Mesendoderm (in vitro differentiated cells): Measurements from ENCODE around the gene CCNF.

ENCODE experiments used
- DNase-seq: peaks from one replicate; pipeline ENCODE4 v3.0.0; 2013
- H2AK5ac ChIP-seq: 2 replicates; pipeline ENCODE4 v1.6.1; 2013; ENCODE audit warnings: low read length, inconsistent platforms
- H2BK120ac ChIP-seq: 2 replicates; pipeline ENCODE4 v1.6.1; 2013; ENCODE audit warnings: low read depth, mild to moderate bottlenecking, low read length, moderate library complexity, mixed read lengths
- H2BK15ac ChIP-seq: replicated peaks from 2 replicates; pipeline ENCODE4 v1.6.1; 2013; ENCODE audit warnings: low read depth, mild to moderate bottlenecking, moderate library complexity
- H2BK5ac ChIP-seq: 2 replicates; pipeline ENCODE4 v1.6.1; 2013; ENCODE audit warnings: low read length, inconsistent platforms
- H3K18ac ChIP-seq: 2 replicates; pipeline ENCODE4 v1.6.1; 2013; ENCODE audit warnings: mild to moderate bottlenecking, low read length, mixed read lengths
- H3K23ac ChIP-seq: one replicate; pipeline ENCODE4 v1.6.1; 2013; ENCODE audit warnings: low read length
- H3K27ac ChIP-seq: 2 replicates; pipeline ENCODE4 v1.5.1; 2013; ENCODE audit warnings: low read depth, mild to moderate bottlenecking, inconsistent platforms, low read length, moderate library complexity
- H3K27me3 ChIP-seq: 2 replicates; pipeline ENCODE4 v1.6.1; 2013; ENCODE audit warnings: low read length, control low read depth, mild to moderate bottlenecking, inconsistent platforms; ENCODE audit not compliant: insufficient read depth, poor library complexity
- H3K36me3 ChIP-seq: 2 replicates; pipeline ENCODE4 v1.6.1; 2013; ENCODE audit warnings: low read length, inconsistent platforms; ENCODE audit not compliant: control insufficient read depth, insufficient read depth
- H3K4ac ChIP-seq: one replicate; pipeline ENCODE4 v1.6.1; 2013; ENCODE audit warnings: low read depth, mild to moderate bottlenecking, low read length, moderate library complexity
- H3K4me1 ChIP-seq: 2 replicates; pipeline ENCODE4 v1.6.1; 2013; ENCODE audit warnings: low read depth, low read length, inconsistent platforms; ENCODE audit not compliant: control insufficient read depth
- H3K4me2 ChIP-seq: 2 replicates; pipeline ENCODE4 v1.6.1; 2013; ENCODE audit warnings: low read length
- H3K4me3 ChIP-seq: 2 replicates; pipeline ENCODE4 v1.5.1; 2013; ENCODE audit warnings: mild to moderate bottlenecking, low read length
- H3K56ac ChIP-seq: one replicate; pipeline ENCODE4 v1.6.1; 2013; ENCODE audit warnings: low read length
- H3K79me1 ChIP-seq: 2 replicates; pipeline ENCODE4 v1.6.1; 2013; ENCODE audit warnings: low read length, inconsistent platforms
- H3K79me2 ChIP-seq: 2 replicates; pipeline ENCODE4 v1.6.1; 2013; ENCODE audit warnings: mild to moderate bottlenecking, low read length; ENCODE audit not compliant: control insufficient read depth, insufficient read depth
- H3K9ac ChIP-seq: 2 replicates; pipeline ENCODE4 v1.6.1; 2013; ENCODE audit warnings: low read length, inconsistent platforms
- H4K5ac ChIP-seq: one replicate; pipeline ENCODE4 v1.6.1; 2013; ENCODE audit warnings: low read length
- H4K8ac ChIP-seq: one replicate; pipeline ENCODE4 v1.6.1; 2013; ENCODE audit warnings: low read depth, mild to moderate bottlenecking, control low read depth, low read length, moderate library complexity
- WGBS: extraction: QIAGEN DNeasy Blood & Tissue Kit; methylation state at CpG from one replicate; pipeline ENCODE4 v1.1.7; 2013; ENCODE audit warnings: low lambda C conversion rate, missing lambda C conversion rate; ENCODE audit not compliant: insufficient coverage; ENCODE audit errors: extremely low coverage; 5-methylcytosine and 5-hydroxymethylcytosine counted together

CCNF gene

GRCh38 chr16:2386990-2387389 is 42.3 kb upstream of the CCNF start:
- Histone ChIP-seq H3K27me3 (no peaks in the 10 kb centered on the region), H2BK5ac (no peak overlapping the region), H3K23ac (no peak overlapping the region), H3K4me2 (no peak overlapping the region), H3K79me1 (no peaks in the 10 kb centered on the region), H4K5ac (no peak overlapping the region), H3K4me3 (no peak overlapping the region), H3K56ac (no peak overlapping the region), H3K36me3 (no peaks in the 10 kb centered on the region), H3K4ac (no peak overlapping the region), H3K18ac (no peak overlapping the region), H2BK15ac (no peak overlapping the region), H3K4me1 (no peaks in the 10 kb centered on the region), H2BK120ac (no peak overlapping the region), H4K8ac (no peak overlapping the region), H3K79me2 (no peaks in the 10 kb centered on the region), H3K27ac (no peak overlapping the region), H2AK5ac (no peak overlapping the region), H3K9ac (no peak overlapping the region)
- peak; percentile 75 for DNase-seq
- WGBS = no CpG with 5 or more reads among the region's 3 CpGs

GRCh38 chr16:2388139-2388874 is 40.9 kb upstream of the CCNF start:
- Histone ChIP-seq H3K36me3 (no peaks in the 10 kb centered on the region), H3K79me1 (no peaks in the 10 kb centered on the region), H2AK5ac (no peak overlapping the region), H3K4ac (no peak overlapping the region), H3K79me2 (no peaks in the 10 kb centered on the region), H3K18ac (no peak overlapping the region), H2BK5ac (no peak overlapping the region), H3K4me1 (no peaks in the 10 kb centered on the region), H3K27me3 (no peaks in the 10 kb centered on the region), H3K23ac (no peak overlapping the region), H4K5ac (no peak overlapping the region), H3K27ac (no peak overlapping the region), H2BK15ac (no peak overlapping the region), H3K9ac (no peak overlapping the region), H3K56ac (no peak overlapping the region), H3K4me3 (no peak overlapping the region), H2BK120ac (no peak overlapping the region), H3K4me2 (no peak overlapping the region), H4K8ac (no peak overlapping the region)
- DNase-seq = no peak
- no CpG with 5 or more reads among the region's 3 CpGs for WGBS

- Histone ChIP-seq H3K4me3 (no peak overlapping the region), H2AK5ac (no peak overlapping the region), H2BK15ac (no peak overlapping the region), H3K79me1 (no peaks in the 10 kb centered on the region), H3K79me2 (no peaks in the 10 kb centered on the region), H3K56ac (no peak overlapping the region), H3K23ac (no peak overlapping the region), H3K18ac (no peak overlapping the region), H2BK120ac (no peak overlapping the region), H3K9ac (no peak overlapping the region), H4K8ac (no peak overlapping the region), H3K36me3 (no peaks in the 10 kb centered on the region), H3K27ac (no peak overlapping the region), H3K4ac (no peak overlapping the region), H2BK5ac (no peak overlapping the region), H4K5ac (no peak overlapping the region), H3K27me3 (no peaks in the 10 kb centered on the region), H3K4me1 (no peaks in the 10 kb centered on the region), H3K4me2 (no peak overlapping the region)
- no CpG with 5 or more reads among the region's 2 CpGs for WGBS
- DNase-seq = no peak
These were observed 40.3 kb upstream of the CCNF start for GRCh38 chr16:2388875-2389433.

- no peak overlapping the region for H3K9ac ChIP-seq
- H3K18ac ChIP-seq = no peak overlapping the region
- H3K4me2 ChIP-seq = no peak overlapping the region
- H2AK5ac ChIP-seq = no peak overlapping the region
- H4K8ac ChIP-seq = no peak overlapping the region
- no peak overlapping the region for H3K4ac ChIP-seq
- no peak overlapping the region for H3K23ac ChIP-seq
- H3K27me3 ChIP-seq = no peaks in the 10 kb centered on the region
- no peak overlapping the region for H3K4me3 ChIP-seq
- no peak overlapping the region for H3K27ac ChIP-seq
- H2BK15ac ChIP-seq = no peak overlapping the region
- H3K36me3 ChIP-seq = no peaks in the 10 kb centered on the region
- H3K56ac ChIP-seq = no peak overlapping the region
- no peaks in the 10 kb centered on the region for H3K79me2 ChIP-seq
- H2BK5ac ChIP-seq = no peak overlapping the region
- H4K5ac ChIP-seq = no peak overlapping the region
- H2BK120ac ChIP-seq = no peak overlapping the region
- no peaks in the 10 kb centered on the region for H3K79me1 ChIP-seq
- no peak for DNase-seq
- no peaks in the 10 kb centered on the region for H3K4me1 ChIP-seq
These were observed 37.2 kb upstream of the CCNF start for GRCh38 chr16:2392025-2392424.

- Histone ChIP-seq H2BK5ac (no peak overlapping the region), H3K27me3 (no peaks in the 10 kb centered on the region), H2BK15ac (no peak overlapping the region), H4K5ac (no peak overlapping the region), H3K36me3 (no peaks in the 10 kb centered on the region), H4K8ac (no peak overlapping the region), H3K9ac (no peak overlapping the region), H3K79me1 (no peaks in the 10 kb centered on the region), H3K4ac (no peak overlapping the region), H2BK120ac (no peak overlapping the region), H3K4me2 (no peak overlapping the region), H3K56ac (no peak overlapping the region), H2AK5ac (no peak overlapping the region), H3K79me2 (no peaks in the 10 kb centered on the region), H3K4me1 (no peaks in the 10 kb centered on the region), H3K27ac (no peak overlapping the region), H3K23ac (no peak overlapping the region), H3K18ac (no peak overlapping the region), H3K4me3 (no peak overlapping the region)
- WGBS = no CpG with 5 or more reads among the region's 5 CpGs
- DNase-seq = no peak
These were observed 30.7 kb upstream of the CCNF start for GRCh38 chr16:2398520-2398919.

- no peak for DNase-seq
- Histone ChIP-seq H3K4me2 (no peak overlapping the region), H3K27me3 (no peaks in the 10 kb centered on the region), H4K8ac (no peak overlapping the region), H3K4me1 (no peaks in the 10 kb centered on the region), H2BK120ac (no peak overlapping the region), H3K9ac (no peak overlapping the region), H3K27ac (no peak overlapping the region), H3K4me3 (no peak overlapping the region), H4K5ac (no peak overlapping the region), H3K4ac (no peak overlapping the region), H2BK5ac (no peak overlapping the region), H2BK15ac (no peak overlapping the region), H3K18ac (no peak overlapping the region), H3K56ac (no peak overlapping the region), H3K23ac (no peak overlapping the region), H2AK5ac (no peak overlapping the region), H3K36me3 (no peaks in the 10 kb centered on the region), H3K79me1 (no peaks in the 10 kb centered on the region), H3K79me2 (no peaks in the 10 kb centered on the region)
- no CpG with 5 or more reads among the region's 4 CpGs for WGBS
These were observed 25.1 kb upstream of the CCNF start for GRCh38 chr16:2404099-2404498.
